Muscle layer of duodenum (tissue), 2 donors: ENCODE measurements around the gene RFPL3.

Experiments used
- H3K27ac ChIP-seq: one replicate; pipeline ENCODE4 v1.7.0; 2013; ENCODE audit warnings: mild to moderate bottlenecking, low read length
- H3K27me3 ChIP-seq: one replicate; pipeline ENCODE4 v1.7.0; 2013; ENCODE audit warnings: low read depth, mild to moderate bottlenecking, control low read depth, low read length
- H3K36me3 ChIP-seq, 2 donors: one replicate each; pipeline ENCODE4 v1.7.0; 2013; ENCODE audit warnings: low read length in 2 of 2, control low read depth in 1 of 2, mild to moderate bottlenecking in 1 of 2; ENCODE audit not compliant: insufficient read depth in 2 of 2, control insufficient read depth in 1 of 2
- H3K4me1 ChIP-seq, 2 donors: one replicate each; pipeline ENCODE4 v1.7.0; 2013; ENCODE audit warnings: low read length in 2 of 2, mild to moderate bottlenecking in 2 of 2, control low read depth in 1 of 2, moderate library complexity in 1 of 2; ENCODE audit not compliant: insufficient read depth in 2 of 2, control insufficient read depth in 1 of 2
- H3K4me3 ChIP-seq, 2 donors: one replicate each; pipeline ENCODE4 v1.7.0; 2013; ENCODE audit warnings: low read length in 2 of 2, low read depth in 1 of 2, mild to moderate bottlenecking in 1 of 2
- H3K9me3 ChIP-seq, 2 donors: one replicate each; pipeline ENCODE4 v1.7.0; 2013; ENCODE audit warnings: low read length in 2 of 2, control low read depth in 1 of 2, mild to moderate bottlenecking in 1 of 2; ENCODE audit not compliant: control insufficient read depth in 1 of 2
- donor health status: healthy.

Gene RFPL3

DNA sequence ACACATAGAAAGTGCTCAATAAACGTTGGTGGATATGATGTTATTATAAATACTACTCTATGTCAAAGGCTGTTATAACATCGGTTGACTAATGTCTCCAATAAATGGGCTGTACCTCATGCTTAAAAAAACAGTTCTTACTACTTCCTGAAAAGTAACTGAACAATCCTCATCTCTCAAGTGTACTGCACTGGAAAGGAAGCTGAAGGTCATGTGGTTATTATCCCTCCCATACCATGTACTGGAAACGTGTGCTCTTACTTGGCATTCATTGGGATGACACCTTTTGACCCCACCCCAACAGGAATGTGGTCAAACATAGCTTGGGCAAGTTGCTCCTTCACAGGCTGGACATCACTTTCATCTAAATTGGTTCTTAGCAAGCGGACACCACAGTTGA, 43.8 kb downstream of the RFPL3 start:
- Histone ChIP-seq H3K4me1 (no peaks in the 10 kb centered on the region), H3K27me3 (no peaks in the 10 kb centered on the region), H3K9me3 (no peaks in the 10 kb centered on the region), H3K4me3 (no peak overlapping the region), H3K36me3 (peaks cover 56 to 86% of the 10 kb centered on the region in 2 donors), H3K27ac (no peak overlapping the region)

DNA sequence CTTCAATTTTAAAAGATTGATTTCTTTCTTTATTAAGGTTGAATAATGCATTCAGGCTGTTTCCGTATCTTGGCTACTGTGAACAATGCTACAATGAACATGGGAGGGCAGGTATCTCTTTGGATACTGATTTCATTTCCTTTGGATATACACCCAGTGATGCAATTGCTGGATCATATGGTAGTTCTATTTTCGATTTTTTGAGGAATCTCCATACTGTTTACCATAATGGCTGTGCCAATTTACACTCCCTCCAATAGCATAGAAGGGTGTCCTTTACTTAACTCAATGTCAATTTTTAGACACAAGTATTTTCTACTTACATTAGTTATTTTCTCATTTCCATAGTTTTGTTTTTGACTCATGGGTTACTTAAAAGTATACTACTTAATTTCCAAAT, 46.4 kb downstream of the RFPL3 start:
- Histone ChIP-seq H3K4me3 (no peak overlapping the region), H3K36me3 (peaks cover 64 to 84% of the 10 kb centered on the region in 2 donors), H3K9me3 (no peaks in the 10 kb centered on the region)

DNA sequence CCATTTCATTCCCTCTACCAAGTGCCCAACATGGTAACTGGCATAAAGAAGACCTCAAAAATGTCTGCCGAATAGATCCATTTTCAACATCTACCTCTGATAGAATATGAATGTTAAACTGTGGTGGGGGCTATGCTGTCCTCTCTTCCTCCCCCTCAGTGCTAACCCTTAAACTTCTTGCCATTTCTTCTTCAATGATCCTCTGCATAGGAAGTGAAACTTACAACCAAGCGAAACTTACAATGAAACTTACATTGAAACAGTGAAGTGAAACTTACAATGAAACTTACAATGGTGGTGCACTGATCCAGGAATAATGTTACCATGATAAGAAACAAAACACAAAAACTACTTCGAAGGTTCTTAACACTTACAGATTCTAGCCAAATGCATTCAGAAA, 49.6 kb downstream of the RFPL3 start:
- Histone ChIP-seq H3K27ac (no peak overlapping the region), H3K4me3 (no peak overlapping the region), H3K4me1 (peaks cover 16 to 25% of the 10 kb centered on the region in 2 donors), H3K27me3 (no peaks in the 10 kb centered on the region), H3K9me3 (no peaks in the 10 kb centered on the region), H3K36me3 (peaks cover 37 to 52% of the 10 kb centered on the region in 2 donors)

More for the DNA sequence above, 46.4 kb downstream of the RFPL3 start:
- Histone ChIP-seq H3K27ac (no peak overlapping the region), H3K27me3 (no peaks in the 10 kb centered on the region), H3K4me1 (peaks cover 0 to 9% of the 10 kb centered on the region in 2 donors)

DNA sequence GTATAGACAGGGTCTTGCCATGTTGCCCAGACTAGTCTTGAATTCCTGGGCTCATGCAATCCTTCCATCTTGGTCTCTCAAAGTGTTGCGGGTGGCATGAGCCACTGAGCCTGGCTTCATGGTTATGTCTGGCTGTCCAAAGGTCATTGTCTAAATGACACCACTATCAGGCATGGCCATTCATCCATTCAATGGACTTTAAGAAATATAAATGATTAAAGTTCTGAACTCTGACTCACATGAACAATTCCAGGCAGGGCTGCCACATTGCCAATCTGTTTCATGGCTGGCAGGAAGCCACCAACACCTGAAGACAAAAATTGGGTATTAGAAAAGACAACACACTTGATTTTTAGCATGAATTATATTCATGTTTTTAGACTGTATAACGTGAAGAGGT, 50.3 kb downstream of the RFPL3 start:
- Histone ChIP-seq H3K27me3 (no peaks in the 10 kb centered on the region), H3K27ac (no peak overlapping the region), H3K4me1 (peaks cover 16 to 25% of the 10 kb centered on the region in 2 donors), H3K9me3 (no peaks in the 10 kb centered on the region), H3K4me3 (no peak overlapping the region), H3K36me3 (peaks cover 37 to 52% of the 10 kb centered on the region in 2 donors)

DNA sequence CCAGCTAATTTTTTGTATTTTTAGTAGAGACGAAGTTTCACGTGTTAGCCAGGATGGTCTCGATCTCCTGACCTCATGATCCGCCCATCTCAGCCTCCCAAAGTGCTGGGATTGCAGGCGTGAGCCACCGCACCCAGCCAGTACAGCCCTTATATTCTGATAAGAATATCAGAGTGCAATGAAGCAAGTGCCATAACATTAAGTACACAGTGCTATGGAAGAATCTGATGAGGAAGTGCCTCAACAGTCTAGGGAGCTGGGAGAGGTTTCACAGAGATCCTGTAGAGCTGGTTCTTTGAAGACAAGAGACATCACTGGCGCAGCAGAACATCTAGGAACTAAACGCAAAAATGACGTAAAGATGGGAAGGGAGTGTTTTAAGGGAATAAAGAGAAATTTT, 52.3 kb downstream of the RFPL3 start:
- peak overlapping the region; percentile 98 to 99 for H3K4me3 ChIP-seq
- H3K4me1 ChIP-seq: peaks cover 16 to 25% of the 10 kb centered on the region in 2 donors
- H3K27me3 ChIP-seq: no peaks in the 10 kb centered on the region
- no peak overlapping the region for H3K27ac ChIP-seq
- peaks cover 36 to 38% of the 10 kb centered on the region in 2 donors for H3K36me3 ChIP-seq
- H3K9me3 ChIP-seq: no peaks in the 10 kb centered on the region

DNA sequence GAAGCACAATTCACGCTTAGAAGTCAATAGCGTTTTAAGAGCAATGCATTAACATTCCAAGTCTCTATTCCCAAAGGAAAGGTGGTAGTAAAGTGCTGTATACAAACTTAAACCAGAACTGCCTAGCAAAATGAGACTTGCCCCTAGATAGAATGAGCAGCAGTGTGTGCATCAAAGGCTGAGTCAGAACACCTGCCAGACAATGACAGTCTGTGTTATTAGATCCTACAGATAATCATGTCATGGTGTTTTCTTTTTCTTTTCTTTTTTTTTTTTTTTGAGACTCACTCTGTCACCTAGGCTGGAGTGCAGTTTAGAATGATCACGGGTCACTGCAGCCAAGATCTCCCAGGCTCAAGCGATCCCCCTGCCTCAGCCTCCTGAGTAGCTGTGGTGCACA, 52.8 kb downstream of the RFPL3 start:
- H3K4me3 ChIP-seq: peak overlapping the region; percentile 98 to 99
- peaks cover 16 to 25% of the 10 kb centered on the region in 2 donors for H3K4me1 ChIP-seq
- H3K9me3 ChIP-seq: no peaks in the 10 kb centered on the region
- no peaks in the 10 kb centered on the region for H3K27me3 ChIP-seq
- no peak overlapping the region for H3K27ac ChIP-seq
- H3K36me3 ChIP-seq: peaks cover 31 to 33% of the 10 kb centered on the region in 2 donors
